ENCODE measurements around the gene FNBP1L.

- TF ChIP-seq CTCF (conservative IDR thresholded peaks at IDR 0.05 in 1 of 2, IDR thresholded peaks at IDR 0.05 in 1 of 2; ENCODE audit: extremely low read depth in 1 of 2, insufficient read depth in 1 of 2, low read depth in 1 of 2, low read length in 2 of 2) (no peak), EZH2 (IDR thresholded peaks at IDR 0.05; ENCODE audit: borderline replicate concordance, low read length) (no peak)
Observed at GRCh38 chr1:93573940-93574469, 126.1 kb downstream of the FNBP1L start.
